ENCODE measurements around the gene CFAP90. TPM values are rescaled to one million over a fixed set of nuclear protein-coding genes. Genes with fewer than 3 reads are reported as not detected.

The CFAP90 gene
- polyA plus RNA-seq, 4 donors: 4.6 to 5.9 (median 5.6) TPM

DNA sequence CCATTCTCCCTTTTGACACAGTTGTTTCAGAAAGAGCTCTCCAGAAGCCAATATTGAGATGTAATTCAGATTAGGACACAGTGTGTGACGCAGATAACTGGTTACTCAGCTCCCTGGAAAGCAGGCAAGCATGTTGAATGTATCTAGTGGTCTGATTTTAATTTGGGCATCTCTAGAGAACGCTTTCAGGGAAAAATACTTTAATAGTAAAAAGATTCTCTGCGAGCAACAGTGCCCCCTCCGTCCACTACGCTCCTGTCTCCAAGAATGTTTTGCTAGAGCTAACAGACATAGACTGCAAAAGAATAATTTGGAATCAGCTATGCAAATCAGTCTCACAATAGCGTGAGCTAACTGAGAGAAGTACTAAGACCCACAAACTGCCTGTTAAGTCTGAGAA lies 23.3 kb downstream of the CFAP90 start:
- no peak for DNase-seq (ENCODE audit: low read depth in 4 of 4, low spot score in 3 of 4)

DNA sequence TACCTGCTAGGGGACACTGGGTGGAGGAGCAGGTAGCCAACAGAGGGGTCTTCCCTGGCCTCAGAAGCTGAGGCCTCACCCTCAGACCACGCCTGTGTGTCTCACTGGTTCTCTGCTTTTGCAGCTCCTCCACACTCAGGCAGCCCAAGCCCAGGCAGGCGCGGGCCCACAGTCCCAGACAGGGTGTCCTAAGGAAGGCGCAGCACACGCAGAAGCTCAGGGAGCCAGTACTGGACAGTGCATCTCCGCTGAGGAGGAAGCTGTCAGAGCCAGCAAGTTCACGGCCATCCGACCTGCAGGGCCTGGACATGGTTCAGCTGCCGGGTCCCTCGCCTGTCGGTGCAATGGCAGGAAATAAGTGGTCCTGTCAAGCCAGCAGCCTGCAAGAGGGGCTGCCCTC lies 25.3 kb downstream of the CFAP90 start:
- no peak for DNase-seq (ENCODE audit: low read depth in 4 of 4, low spot score in 3 of 4)

GRCh38 chr5:7824995-7825394 lies 25.9 kb downstream of the CFAP90 start:
- no peak for DNase-seq (ENCODE audit: low read depth in 4 of 4, low spot score in 3 of 4)

DNA sequence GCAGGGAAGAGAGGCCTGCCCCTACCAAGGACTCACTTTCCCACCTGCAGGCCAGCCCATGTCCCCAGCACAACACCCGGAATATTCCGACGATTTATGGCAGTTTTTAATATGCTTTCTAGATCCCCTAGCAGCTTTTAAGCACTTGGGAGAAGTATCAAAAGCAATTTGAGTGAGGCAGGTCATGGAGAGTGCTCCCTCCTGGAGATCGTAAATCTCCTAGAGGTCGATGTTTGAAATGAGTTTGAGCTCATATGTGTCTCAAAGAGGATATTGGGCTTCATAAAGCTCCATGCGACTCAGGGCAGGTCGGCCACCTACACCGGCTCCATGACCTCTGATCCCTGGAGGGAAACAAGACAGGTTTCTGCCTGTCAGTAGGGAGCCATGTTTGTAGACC lies 27.3 kb downstream of the CFAP90 start:
- DNase-seq (ENCODE audit: low read depth in 4 of 4, low spot score in 3 of 4): no peak

DNA sequence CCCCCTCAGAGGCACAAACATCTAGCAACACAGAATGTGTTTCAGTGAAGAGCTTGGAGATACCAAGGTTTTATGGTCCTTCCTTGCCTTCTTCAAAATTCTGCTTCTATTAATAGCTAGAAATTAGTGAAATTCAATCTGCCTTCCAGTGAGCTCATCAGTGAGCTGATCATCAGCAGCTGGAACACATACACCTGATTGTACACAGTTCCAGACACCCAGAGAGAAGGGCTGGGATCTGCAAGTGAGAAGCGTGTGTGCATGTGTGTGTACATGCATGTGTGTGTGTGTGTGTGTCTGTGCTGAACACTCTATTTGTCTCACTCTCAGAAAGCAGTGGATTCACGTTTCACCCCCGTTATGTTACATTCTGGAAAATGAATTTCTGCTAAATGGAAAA lies 28.5 kb downstream of the CFAP90 start:
- no peak for DNase-seq (ENCODE audit: low read depth in 4 of 4, low spot score in 3 of 4)

- DNase-seq (ENCODE audit: low read depth in 4 of 4, low spot score in 3 of 4): no peak
These were observed 34.4 kb downstream of the CFAP90 start for GRCh38 chr5:7816535-7816901.

- DNase-seq (ENCODE audit: low read depth in 4 of 4, low spot score in 3 of 4): peak; percentile 40 to 52 (median 44)
These were observed 34.9 kb downstream of the CFAP90 start for GRCh38 chr5:7815892-7816534.

GRCh38 chr5:7814816-7815215 lies 36.1 kb downstream of the CFAP90 start:
- no peak for DNase-seq (ENCODE audit: low read depth in 4 of 4, low spot score in 3 of 4)

DNA sequence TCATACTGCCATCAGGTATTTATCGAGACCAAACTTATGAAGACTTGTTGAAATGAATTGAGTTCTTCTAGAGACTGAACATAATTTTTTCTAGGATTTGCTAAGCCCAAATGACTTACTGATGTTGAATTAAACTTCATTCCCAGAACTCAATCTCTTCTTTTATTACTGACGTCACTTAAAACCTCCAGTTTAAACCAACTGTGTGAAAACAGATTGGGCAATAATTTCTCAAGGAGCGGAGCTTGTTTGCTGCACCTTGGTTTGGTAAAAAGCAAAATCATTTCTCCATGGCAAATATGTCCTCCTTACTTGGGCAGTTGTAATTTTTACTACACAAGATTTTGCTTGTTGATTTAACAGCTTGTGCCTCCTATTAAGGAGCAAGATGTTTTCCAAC lies 37.4 kb downstream of the CFAP90 start:
- no peak for DNase-seq (ENCODE audit: low read depth in 4 of 4, low spot score in 3 of 4)

- DNase-seq (ENCODE audit: low read depth in 4 of 4, low spot score in 3 of 4): no peak
These were observed 37.9 kb downstream of the CFAP90 start for GRCh38 chr5:7813007-7813406.

GRCh38 chr5:7811715-7812114 lies 39.2 kb downstream of the CFAP90 start:
- DNase-seq (ENCODE audit: low read depth in 4 of 4, low spot score in 3 of 4): no peak

DNA sequence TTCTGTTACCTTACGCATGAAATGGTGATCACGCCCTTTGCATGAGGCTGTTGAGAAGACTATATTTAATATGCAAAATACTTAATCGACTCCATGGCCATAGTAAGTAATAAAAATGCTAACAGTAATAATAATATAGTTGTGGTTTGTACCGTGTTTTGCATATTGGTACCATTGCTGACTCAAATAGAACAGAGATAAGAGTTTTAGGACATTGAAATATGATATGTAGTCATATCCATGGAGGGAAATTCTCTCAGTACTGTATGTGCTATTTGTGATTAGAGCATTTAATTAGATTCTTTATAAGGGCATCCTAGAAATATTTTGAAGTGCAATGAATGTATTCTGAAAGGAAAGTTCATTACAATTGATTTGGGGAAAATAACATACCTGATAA lies 41.9 kb downstream of the CFAP90 start:
- DNase-seq (ENCODE audit: low read depth in 4 of 4, low spot score in 3 of 4): no peak

DNA sequence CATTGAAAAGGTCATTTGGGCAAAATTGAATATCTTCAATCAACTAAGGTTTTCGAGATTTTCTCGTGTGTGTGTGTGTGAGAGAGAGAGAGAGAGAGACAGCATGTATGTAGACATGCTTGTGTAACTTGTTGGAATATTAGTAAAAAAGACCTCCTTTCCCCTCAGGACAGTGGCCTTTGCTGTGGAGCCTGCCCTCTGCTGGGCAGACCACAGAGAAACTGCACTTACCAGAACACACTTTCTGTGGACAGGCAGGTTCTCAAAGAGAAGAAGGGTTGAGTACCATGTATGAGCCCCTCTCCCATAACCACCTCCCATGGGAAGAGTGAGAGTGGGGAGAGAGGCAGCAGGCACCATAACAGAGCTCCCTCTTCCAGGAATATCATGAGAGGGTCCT lies 45.6 kb downstream of the CFAP90 start:
- no peak for DNase-seq (ENCODE audit: low read depth in 4 of 4, low spot score in 3 of 4)

DNA sequence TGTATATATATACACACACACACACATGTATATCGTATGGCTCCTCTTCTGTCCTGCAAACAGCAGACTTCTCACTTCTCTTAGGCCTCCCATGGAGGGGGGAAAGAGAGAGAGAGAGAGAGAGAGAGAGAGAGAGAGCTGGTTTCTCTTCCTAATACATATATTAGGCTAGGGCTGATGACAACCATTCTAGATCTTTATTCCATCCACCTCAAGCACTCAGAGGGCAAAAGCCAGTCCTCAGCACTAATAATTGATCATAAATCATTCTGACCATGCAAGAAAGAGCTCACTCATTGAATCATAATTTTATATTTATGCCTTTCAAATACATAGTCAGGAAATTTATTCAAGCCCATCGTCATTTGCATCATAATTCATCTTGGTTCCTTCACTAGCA lies 47.0 kb downstream of the CFAP90 start:
- no peak for DNase-seq (ENCODE audit: low read depth in 4 of 4, low spot score in 3 of 4)

DNA sequence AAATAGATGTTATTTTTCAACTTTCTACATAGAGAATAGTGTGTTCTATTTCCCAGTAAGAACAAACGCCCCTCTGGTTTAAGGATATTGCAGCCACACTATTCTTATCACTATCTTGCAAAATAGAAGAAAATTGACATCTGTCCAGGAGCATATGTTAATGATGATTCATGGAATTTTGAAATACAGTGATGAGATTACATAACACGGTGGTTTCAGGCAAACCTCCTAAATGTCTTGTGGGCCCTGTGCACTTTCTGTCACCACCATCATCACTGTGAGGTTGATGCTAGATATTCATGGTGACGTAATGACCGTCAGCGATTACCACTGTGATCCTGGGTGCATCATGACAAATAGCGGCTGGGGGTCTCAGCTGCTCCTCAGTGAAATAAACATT lies 48.1 kb downstream of the CFAP90 start:
- no peak for DNase-seq (ENCODE audit: low read depth in 4 of 4, low spot score in 3 of 4)

DNA sequence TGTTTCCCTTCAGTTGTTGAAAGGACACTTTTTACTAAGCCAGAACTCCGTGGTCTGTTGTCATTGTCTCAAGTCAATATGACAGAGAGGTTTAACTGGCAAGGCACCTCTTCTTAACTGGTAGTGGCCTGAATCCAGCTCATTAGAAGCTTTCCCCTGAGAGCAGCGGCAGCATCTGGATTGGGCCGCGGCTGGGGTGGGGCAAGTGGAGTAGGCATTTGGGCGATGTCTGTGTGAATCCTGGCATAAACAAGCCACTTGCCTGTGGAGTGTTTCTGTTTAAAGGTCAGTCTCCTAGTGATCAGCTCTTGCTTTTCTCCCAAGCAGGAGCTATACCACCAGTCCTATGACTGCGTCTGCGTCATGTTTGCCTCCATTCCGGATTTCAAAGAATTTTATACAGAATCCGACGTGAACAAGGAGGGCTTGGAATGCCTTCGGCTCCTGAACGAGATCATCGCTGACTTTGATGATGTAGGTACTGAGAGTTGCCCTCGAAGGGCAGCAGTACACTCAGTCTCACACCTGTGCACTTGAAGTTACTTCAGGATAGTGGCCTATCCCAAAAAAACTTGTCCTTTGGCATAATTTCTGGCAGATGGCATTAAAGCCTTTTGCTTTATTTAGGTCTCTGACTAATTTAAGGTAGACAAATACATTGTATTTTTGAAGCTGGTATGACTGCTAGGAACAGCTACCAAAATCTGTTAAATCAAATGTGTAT lies 48.9 kb downstream of the CFAP90 start:
- no peak for DNase-seq (ENCODE audit: low read depth in 4 of 4, low spot score in 3 of 4)

DNA sequence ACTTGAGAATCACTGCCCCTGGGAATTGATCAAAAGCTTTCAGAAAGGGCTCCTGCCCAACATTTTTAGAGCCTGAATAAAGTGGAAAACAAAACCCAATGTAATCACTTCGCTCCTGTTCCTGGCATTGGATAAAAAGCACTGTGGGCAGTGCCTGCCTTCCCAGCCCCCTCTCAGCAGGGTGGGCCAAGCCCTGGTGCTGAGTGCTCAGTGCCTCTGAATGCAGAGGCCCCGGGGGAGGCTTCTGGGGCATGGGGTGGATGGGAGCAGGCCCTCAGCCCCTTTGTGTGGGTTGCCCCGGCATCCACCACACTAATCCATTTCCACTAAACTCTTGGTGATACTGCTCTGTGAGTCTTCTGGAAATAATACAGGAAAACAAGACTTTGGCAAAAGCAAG lies 55.6 kb downstream of the CFAP90 start:
- DNase-seq (ENCODE audit: low read depth in 4 of 4, low spot score in 3 of 4): no peak

- DNase-seq (ENCODE audit: low read depth in 4 of 4, low spot score in 3 of 4): no peak
These were observed 56.1 kb downstream of the CFAP90 start for GRCh38 chr5:7794823-7795222.

- DNase-seq (ENCODE audit: low read depth in 4 of 4, low spot score in 3 of 4): no peak
These were observed 56.6 kb downstream of the CFAP90 start for GRCh38 chr5:7794311-7794710.

DNA sequence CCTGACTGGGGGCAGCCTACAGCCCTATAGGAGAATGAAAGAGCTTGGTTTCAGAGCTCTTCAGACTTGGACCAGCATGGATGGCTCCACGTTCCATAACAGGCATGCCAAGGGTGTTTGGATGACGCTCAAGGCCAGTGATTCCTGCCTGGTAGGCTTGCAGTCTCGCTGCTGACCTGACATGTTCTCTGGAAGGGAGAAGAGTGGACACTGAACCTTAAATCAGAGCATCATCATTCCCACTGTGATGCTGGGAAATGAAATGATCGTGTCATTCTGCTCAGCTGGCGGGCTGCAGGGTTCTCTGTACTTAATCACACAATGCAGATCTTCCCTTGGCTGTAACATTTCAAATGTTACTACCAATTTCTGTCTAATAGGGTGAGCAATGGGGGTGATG lies 57.0 kb downstream of the CFAP90 start:
- DNase-seq (ENCODE audit: low read depth in 4 of 4, low spot score in 3 of 4): no peak

DNA sequence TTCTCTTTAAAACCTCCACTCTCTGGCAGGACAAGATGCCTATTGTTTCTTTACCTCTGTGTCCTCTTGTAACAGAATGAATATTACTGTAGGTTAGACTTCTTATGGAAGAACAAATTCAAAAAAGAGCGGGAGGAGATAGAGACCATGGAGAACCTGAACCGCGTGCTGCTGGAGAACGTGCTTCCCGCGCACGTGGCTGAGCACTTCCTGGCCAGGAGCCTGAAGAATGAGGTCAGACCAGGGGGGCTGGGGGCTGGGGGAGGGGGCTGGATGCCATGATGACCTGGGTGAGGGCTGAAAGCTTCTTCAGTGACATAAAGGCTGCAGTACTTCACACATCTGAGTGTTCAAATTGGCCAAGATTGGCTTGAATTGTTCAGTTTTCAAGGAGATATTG lies 61.4 kb downstream of the CFAP90 start:
- DNase-seq (ENCODE audit: low read depth in 4 of 4, low spot score in 3 of 4): no peak

GRCh38 chr5:7787770-7788169 lies 63.2 kb downstream of the CFAP90 start:
- no peak for DNase-seq (ENCODE audit: low read depth in 4 of 4, low spot score in 3 of 4)

Measured in right renal pelvis (tissue), 4 donors.